HepG2 (cell line): ENCODE measurements around the gene COL9A1. TPM values are rescaled to one million over a fixed set of nuclear protein-coding genes. Genes with fewer than 3 reads are reported as not detected.

ENCODE experiments used
- E2F5 ChIP-seq: sonication (generic); formaldehyde crosslinking; conservative IDR thresholded peaks from 2 replicates; pipeline ENCODE4 v1.4.0; 2020; ENCODE audit warnings: missing genetic modification reagents
- FLYWCH1 ChIP-seq: sonication (generic); formaldehyde crosslinking; IDR thresholded peaks from 2 replicates; pipeline ENCODE4 v1.8.1; 2023; ENCODE audit warnings: mild to moderate bottlenecking, missing genetic modification reagents
- MED13 ChIP-seq: sonication (generic); formaldehyde crosslinking; IDR thresholded peaks from 2 replicates; pipeline ENCODE4 v1.5.0; 2020; ENCODE audit warnings: missing genetic modification reagents
- PHB2 ChIP-seq: fragments of 450-650 bp; IDR thresholded peaks from 2 replicates; pipeline ENCODE4 v1.6.1; 2018; ENCODE audit not compliant: partially characterized antibody
- SMAD1 ChIP-seq: sonication (generic); formaldehyde crosslinking; IDR thresholded peaks from 2 replicates; pipeline ENCODE4 v1.4.0; 2020; ENCODE audit warnings: missing genetic modification reagents, low read depth, mild to moderate bottlenecking, borderline replicate concordance
- ZFP90 ChIP-seq: sonication (generic); formaldehyde crosslinking; IDR thresholded peaks from 2 replicates; pipeline ENCODE4 v1.8.0; 2022; ENCODE audit warnings: missing genetic modification reagents, mild to moderate bottlenecking, inconsistent platforms, borderline replicate concordance
- ZNF260 ChIP-seq: sonication (generic); formaldehyde crosslinking; IDR thresholded peaks from 2 replicates; pipeline ENCODE4 v1.4.0; 2020; ENCODE audit warnings: missing genetic modification reagents, low read depth, mild to moderate bottlenecking, borderline replicate concordance
- ZNF407 ChIP-seq: sonication (generic); formaldehyde crosslinking; IDR thresholded peaks from one replicate; pipeline ENCODE4 v1.5.1; 2020; ENCODE audit warnings: mild to moderate bottlenecking, missing genetic modification reagents; ENCODE audit errors: not compliant biosample characterization
- ZZZ3 ChIP-seq: sonication (generic); formaldehyde crosslinking; IDR thresholded peaks from 2 replicates; pipeline ENCODE4 v1.4.0; 2020; ENCODE audit warnings: missing genetic modification reagents, mild to moderate bottlenecking, borderline replicate concordance
- polyA plus RNA-seq, 8 experiments: library from polyadenylated mRNA; depleted of rRNA in 3 of 8; stranded (reverse) in 7 of 8; unstranded in 1 of 8; fragments of >200 nt; fragmentation: Illumina TruSeq in 4 of 8; extraction: Trizol in 4 of 8; gene quantifications; 2 replicates each; pipeline versions ENCODE4 v1.2.1 to v1.2.3, GENCODE V29; 2011 to 2016; ENCODE audit warnings: low read depth in 4 of 8, missing spikeins in 1 of 8, mixed read lengths in 1 of 8; ENCODE audit not compliant: insufficient read depth in 1 of 8
- total RNA-seq, 5 experiments: library from RNA; depleted of rRNA; stranded (reverse); fragments of >200 nt; fragmentation: Illumina TruSeq; extraction: Trizol; gene quantifications; 2 replicates each; pipeline ENCODE4 v1.2.3, GENCODE V29; 2016; ENCODE audit warnings: low read depth in 1 of 5
- TF ChIP-seq, protein P1 (sequence below): sonication (generic); formaldehyde crosslinking; IDR thresholded peaks from 2 replicates; pipeline ENCODE4 v1.4.0; 2020; ENCODE audit warnings: mild to moderate bottlenecking, missing genetic modification reagents, borderline replicate concordance
- TF ChIP-seq, protein P2 (sequence below): sonication (generic); formaldehyde crosslinking; IDR thresholded peaks from 2 replicates; pipeline ENCODE4 v1.5.0; 2020; ENCODE audit warnings: mild to moderate bottlenecking, missing genetic modification reagents

The COL9A1 gene
- total and polyA plus RNA-seq, 2 of the 13 experiments (the other 11 are each of a cell fraction or from before 2014, with no cell fraction given), result 0.08 TPM; not detected in 1

DNA sequence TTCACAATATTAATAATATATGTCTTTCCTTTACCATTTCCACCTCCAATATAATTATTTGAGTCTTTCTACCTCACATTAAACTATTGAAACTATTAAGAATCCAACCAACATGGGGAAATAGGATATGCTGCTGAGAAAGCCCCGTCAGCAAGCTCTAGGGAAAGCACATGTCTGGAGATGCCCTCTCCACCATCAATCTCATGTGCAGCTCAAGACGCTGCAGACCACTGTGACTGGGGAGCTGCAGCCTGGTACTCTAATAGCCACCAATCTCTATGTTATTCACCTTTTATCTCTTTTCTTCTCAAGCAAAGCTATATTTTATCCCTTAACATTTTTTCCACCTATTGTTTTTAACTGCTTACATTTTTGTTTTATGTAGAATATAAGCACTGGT is 50.3 kb downstream of the COL9A1 start (continued):
- TF ChIP-seq ZNF407 (CRISPR knock-in tag), result no peak
- no peak for TF ChIP-seq ZFP90 (CRISPR knock-in tag)
- no peak for TF ChIP-seq ZZZ3 (CRISPR knock-in tag)
- TF ChIP-seq SMAD1 (CRISPR knock-in tag), result no peak
- no peak for TF ChIP-seq MED13 (CRISPR knock-in tag)
- TF ChIP-seq E2F5 (CRISPR knock-in tag), result no peak
- no peak for TF ChIP-seq PHB2
- TF ChIP-seq, protein P1, sequence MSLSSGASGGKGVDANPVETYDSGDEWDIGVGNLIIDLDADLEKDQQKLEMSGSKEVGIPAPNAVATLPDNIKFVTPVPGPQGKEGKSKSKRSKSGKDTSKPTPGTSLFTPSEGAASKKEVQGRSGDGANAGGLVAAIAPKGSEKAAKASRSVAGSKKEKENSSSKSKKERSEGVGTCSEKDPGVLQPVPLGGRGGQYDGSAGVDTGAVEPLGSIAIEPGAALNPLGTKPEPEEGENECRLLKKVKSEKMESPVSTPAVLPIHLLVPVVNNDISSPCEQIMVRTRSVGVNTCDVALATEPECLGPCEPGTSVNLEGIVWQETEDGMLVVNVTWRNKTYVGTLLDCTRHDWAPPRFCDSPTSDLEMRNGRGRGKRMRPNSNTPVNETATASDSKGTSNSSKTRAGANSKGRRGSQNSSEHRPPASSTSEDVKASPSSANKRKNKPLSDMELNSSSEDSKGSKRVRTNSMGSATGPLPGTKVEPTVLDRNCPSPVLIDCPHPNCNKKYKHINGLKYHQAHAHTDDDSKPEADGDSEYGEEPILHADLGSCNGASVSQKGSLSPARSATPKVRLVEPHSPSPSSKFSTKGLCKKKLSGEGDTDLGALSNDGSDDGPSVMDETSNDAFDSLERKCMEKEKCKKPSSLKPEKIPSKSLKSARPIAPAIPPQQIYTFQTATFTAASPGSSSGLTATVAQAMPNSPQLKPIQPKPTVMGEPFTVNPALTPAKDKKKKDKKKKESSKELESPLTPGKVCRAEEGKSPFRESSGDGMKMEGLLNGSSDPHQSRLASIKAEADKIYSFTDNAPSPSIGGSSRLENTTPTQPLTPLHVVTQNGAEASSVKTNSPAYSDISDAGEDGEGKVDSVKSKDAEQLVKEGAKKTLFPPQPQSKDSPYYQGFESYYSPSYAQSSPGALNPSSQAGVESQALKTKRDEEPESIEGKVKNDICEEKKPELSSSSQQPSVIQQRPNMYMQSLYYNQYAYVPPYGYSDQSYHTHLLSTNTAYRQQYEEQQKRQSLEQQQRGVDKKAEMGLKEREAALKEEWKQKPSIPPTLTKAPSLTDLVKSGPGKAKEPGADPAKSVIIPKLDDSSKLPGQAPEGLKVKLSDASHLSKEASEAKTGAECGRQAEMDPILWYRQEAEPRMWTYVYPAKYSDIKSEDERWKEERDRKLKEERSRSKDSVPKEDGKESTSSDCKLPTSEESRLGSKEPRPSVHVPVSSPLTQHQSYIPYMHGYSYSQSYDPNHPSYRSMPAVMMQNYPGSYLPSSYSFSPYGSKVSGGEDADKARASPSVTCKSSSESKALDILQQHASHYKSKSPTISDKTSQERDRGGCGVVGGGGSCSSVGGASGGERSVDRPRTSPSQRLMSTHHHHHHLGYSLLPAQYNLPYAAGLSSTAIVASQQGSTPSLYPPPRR (CRISPR knock-in tag), result no peak
- TF ChIP-seq FLYWCH1 (CRISPR knock-in tag), result no peak
- TF ChIP-seq ZNF260 (CRISPR knock-in tag), result no peak
- TF ChIP-seq, protein P2, sequence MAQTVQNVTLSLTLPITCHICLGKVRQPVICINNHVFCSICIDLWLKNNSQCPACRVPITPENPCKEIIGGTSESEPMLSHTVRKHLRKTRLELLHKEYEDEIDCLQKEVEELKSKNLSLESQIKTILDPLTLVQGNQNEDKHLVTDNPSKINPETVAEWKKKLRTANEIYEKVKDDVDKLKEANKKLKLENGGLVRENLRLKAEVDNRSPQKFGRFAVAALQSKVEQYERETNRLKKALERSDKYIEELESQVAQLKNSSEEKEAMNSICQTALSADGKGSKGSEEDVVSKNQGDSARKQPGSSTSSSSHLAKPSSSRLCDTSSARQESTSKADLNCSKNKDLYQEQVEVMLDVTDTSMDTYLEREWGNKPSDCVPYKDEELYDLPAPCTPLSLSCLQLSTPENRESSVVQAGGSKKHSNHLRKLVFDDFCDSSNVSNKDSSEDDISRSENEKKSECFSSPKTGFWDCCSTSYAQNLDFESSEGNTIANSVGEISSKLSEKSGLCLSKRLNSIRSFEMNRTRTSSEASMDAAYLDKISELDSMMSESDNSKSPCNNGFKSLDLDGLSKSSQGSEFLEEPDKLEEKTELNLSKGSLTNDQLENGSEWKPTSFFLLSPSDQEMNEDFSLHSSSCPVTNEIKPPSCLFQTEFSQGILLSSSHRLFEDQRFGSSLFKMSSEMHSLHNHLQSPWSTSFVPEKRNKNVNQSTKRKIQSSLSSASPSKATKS (CRISPR knock-in tag), result no peak
